AG04449 (cell line): ENCODE measurements around the gene USP40.

Experiments
- CTCF ChIA-PET: fragments of 350-600 bp; formaldehyde crosslinking; extraction: SDS; loops from one replicate; lab custom pipeline; 2021; ENCODE audit warnings: antibody characterized with exemption; lab: Yijun Ruan, JAX
- POLR2A ChIA-PET: fragments of 400-600, 350-600 bp; formaldehyde crosslinking; extraction: SDS; loops from one replicate; lab custom pipeline; 2020; ENCODE audit warnings: antibody characterized with exemption, inconsistent platforms; lab: Yijun Ruan, JAX
- DNase-seq: peaks from one replicate; pipeline ENCODE4 v3.0.0-alpha.2; 2010; ENCODE audit warnings: low read depth, low spot score
- H3K4me3 ChIP-seq: 2 replicates; pipeline ENCODE4 v1.5.1; 2011; ENCODE audit warnings: low read depth, mild to moderate bottlenecking, control low read depth, low read length
- CTCF ChIP-seq: IDR thresholded peaks from one replicate; pipeline ENCODE4 v1.5.1; 2011; ENCODE audit warnings: mild to moderate bottlenecking, moderate library complexity, low read length, control low read depth, inconsistent platforms; ENCODE audit not compliant: insufficient read depth; ENCODE audit errors: missing control alignments

The USP40 gene

GRCh38 chr2:233468047-233468740, 98.4 kb downstream of the USP40 start:
- ChIA-PET CTCF (interaction anchor here (1.2 to 3.0 kb wide), 2 partner anchors 11 to 25 kb away, joined by 3 to 12 read pairs; no protein-coding TSS in a partner anchor), POLR2A (interaction anchor here (0.6 kb wide), 1 partner anchor 39 kb away, joined by 3 read pairs; no protein-coding TSS in a partner anchor)
- TF ChIP-seq CTCF: no peak
- no peak for DNase-seq
- no peak overlapping the region for H3K4me3 ChIP-seq

GRCh38 chr2:233466991-233467603, 99.5 kb downstream of the USP40 start:
- ChIA-PET CTCF (interaction anchor here (3.0 kb wide), 1 partner anchor 24 kb away, joined by 12 read pairs; no protein-coding TSS in a partner anchor), POLR2A (no interaction called here)
- DNase-seq: no peak
- no peak for TF ChIP-seq CTCF
- no peak overlapping the region for H3K4me3 ChIP-seq

- ChIA-PET POLR2A (no interaction called here), CTCF (interaction anchor here (1.4 kb wide), 1 partner anchor 14 kb away, joined by 3 read pairs; no protein-coding TSS in a partner anchor)
- no peak for DNase-seq
- H3K4me3 ChIP-seq: no peak overlapping the region
- TF ChIP-seq CTCF: no peak
These were observed 101.9 kb downstream of the USP40 start for GRCh38 chr2:233464531-233465240.

GRCh38 chr2:233464056-233464455, 102.5 kb downstream of the USP40 start:
- ChIA-PET CTCF (no interaction called here), POLR2A (no interaction called here)
- DNase-seq: no peak
- H3K4me3 ChIP-seq: no peak overlapping the region
- TF ChIP-seq CTCF: no peak

GRCh38 chr2:233463586-233463985, 103.0 kb downstream of the USP40 start:
- DNase-seq: no peak
- POLR2A ChIA-PET: no interaction called here
- no peak for TF ChIP-seq CTCF
- H3K4me3 ChIP-seq: no peak overlapping the region
- CTCF ChIA-PET: no interaction called here
